ENCODE data around the gene MYO5A. TPM values are rescaled to one million over a fixed set of nuclear protein-coding genes. Genes with fewer than 3 reads are reported as not detected.

The MYO5A gene
- total RNA-seq, 1 experiment from 2014 or later, result 61.1 TPM

DNA sequence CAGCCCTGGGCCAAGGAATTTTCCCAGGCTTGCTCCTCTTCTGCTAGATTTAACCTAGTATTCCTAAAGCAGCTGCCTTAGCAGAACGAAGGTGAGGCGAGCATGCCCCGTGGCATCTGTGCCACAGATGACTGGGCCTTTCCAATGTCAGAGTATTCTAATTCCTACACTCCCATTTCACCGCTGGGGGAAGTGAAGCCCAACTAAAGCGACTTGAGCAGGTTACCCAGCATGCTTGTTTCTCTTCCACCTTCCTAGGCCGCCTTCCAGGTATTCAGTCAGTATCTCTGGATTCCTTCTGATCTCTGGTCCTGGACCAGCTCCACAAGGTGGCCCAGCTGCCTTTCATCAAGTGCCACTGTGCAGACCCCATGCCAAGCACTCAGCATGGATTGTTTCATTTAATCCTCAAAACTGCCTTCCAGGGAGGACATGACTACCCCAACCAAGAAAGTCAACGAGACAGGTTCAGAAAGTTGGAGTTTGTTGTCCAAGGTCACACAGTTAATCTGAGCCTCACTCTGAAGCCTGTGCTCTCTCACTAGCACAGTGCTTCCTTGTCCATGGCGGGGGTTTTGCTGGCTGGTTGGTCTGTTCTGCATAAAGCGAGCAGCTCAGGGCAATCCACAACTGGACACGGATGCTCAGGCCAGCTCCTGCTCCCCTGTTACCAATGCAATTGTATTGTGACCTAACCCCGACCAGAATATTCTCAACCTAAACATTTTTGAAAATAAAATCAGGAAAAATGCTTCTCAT is 248.2 kb downstream of the MYO5A start:
- ChIA-PET POLR2A (no interaction called here), CTCF (interaction anchor here (0.7 kb wide), 1 partner anchor 24 kb away, joined by 3 read pairs; no protein-coding TSS in a partner anchor)
- Histone ChIP-seq H3K9me3 (ENCODE audit: control insufficient read depth, insufficient read depth, low read depth, low read length) (no peaks in the 10 kb centered on the region), H3K36me3 (ENCODE audit: control insufficient read depth, insufficient read depth, low read length) (no peaks in the 10 kb centered on the region), H3K4me1 (ENCODE audit: control insufficient read depth, insufficient read depth, low read length) (peaks cover 4% of the 10 kb centered on the region; the same call in 1 of the 2 replicates), H3K27me3 (ENCODE audit: control insufficient read depth, insufficient read depth, low read length) (no peaks in the 10 kb centered on the region), H3K27ac (ENCODE audit: low read length) (no peak overlapping the region), H3K4me3 (ENCODE audit: low read depth in 2 of 2, low read length in 2 of 2) (no peak overlapping the region)
- no peak for ATAC-seq
- TF ChIP-seq POLR2AphosphoS5 (IDR thresholded peaks at IDR 0.05; ENCODE audit: low read depth, low read length) (no peak), TCF7L2 (IDR thresholded peaks at IDR 0.05; ENCODE audit: low read depth, low read length) (no peak)
- TF ChIP-seq, protein P1, sequence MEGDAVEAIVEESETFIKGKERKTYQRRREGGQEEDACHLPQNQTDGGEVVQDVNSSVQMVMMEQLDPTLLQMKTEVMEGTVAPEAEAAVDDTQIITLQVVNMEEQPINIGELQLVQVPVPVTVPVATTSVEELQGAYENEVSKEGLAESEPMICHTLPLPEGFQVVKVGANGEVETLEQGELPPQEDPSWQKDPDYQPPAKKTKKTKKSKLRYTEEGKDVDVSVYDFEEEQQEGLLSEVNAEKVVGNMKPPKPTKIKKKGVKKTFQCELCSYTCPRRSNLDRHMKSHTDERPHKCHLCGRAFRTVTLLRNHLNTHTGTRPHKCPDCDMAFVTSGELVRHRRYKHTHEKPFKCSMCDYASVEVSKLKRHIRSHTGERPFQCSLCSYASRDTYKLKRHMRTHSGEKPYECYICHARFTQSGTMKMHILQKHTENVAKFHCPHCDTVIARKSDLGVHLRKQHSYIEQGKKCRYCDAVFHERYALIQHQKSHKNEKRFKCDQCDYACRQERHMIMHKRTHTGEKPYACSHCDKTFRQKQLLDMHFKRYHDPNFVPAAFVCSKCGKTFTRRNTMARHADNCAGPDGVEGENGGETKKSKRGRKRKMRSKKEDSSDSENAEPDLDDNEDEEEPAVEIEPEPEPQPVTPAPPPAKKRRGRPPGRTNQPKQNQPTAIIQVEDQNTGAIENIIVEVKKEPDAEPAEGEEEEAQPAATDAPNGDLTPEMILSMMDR (IDR thresholded peaks at IDR 0.05), result no peak
- TF ChIP-seq, protein P2, sequence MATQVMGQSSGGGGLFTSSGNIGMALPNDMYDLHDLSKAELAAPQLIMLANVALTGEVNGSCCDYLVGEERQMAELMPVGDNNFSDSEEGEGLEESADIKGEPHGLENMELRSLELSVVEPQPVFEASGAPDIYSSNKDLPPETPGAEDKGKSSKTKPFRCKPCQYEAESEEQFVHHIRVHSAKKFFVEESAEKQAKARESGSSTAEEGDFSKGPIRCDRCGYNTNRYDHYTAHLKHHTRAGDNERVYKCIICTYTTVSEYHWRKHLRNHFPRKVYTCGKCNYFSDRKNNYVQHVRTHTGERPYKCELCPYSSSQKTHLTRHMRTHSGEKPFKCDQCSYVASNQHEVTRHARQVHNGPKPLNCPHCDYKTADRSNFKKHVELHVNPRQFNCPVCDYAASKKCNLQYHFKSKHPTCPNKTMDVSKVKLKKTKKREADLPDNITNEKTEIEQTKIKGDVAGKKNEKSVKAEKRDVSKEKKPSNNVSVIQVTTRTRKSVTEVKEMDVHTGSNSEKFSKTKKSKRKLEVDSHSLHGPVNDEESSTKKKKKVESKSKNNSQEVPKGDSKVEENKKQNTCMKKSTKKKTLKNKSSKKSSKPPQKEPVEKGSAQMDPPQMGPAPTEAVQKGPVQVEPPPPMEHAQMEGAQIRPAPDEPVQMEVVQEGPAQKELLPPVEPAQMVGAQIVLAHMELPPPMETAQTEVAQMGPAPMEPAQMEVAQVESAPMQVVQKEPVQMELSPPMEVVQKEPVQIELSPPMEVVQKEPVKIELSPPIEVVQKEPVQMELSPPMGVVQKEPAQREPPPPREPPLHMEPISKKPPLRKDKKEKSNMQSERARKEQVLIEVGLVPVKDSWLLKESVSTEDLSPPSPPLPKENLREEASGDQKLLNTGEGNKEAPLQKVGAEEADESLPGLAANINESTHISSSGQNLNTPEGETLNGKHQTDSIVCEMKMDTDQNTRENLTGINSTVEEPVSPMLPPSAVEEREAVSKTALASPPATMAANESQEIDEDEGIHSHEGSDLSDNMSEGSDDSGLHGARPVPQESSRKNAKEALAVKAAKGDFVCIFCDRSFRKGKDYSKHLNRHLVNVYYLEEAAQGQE (IDR thresholded peaks at IDR 0.05; ENCODE audit: insufficient read depth in 1 of 2, low read depth in 2 of 2, low read length in 1 of 2), result no peak
- in situ Hi-C loops (cut with HindIII; ENCODE audit: low pct_unique_long_range_greater_than_20kb, low sequenced_read_pairs) (no loop called here), intact Hi-C loops (cut with micrococcal nuclease; ENCODE audit: unreplicated experiment) (no loop called here)
- no peak for DNase-seq (ENCODE audit: low read depth, low spot score)
- no TSS peak for BruUV-seq (replicated peaks)

DNA sequence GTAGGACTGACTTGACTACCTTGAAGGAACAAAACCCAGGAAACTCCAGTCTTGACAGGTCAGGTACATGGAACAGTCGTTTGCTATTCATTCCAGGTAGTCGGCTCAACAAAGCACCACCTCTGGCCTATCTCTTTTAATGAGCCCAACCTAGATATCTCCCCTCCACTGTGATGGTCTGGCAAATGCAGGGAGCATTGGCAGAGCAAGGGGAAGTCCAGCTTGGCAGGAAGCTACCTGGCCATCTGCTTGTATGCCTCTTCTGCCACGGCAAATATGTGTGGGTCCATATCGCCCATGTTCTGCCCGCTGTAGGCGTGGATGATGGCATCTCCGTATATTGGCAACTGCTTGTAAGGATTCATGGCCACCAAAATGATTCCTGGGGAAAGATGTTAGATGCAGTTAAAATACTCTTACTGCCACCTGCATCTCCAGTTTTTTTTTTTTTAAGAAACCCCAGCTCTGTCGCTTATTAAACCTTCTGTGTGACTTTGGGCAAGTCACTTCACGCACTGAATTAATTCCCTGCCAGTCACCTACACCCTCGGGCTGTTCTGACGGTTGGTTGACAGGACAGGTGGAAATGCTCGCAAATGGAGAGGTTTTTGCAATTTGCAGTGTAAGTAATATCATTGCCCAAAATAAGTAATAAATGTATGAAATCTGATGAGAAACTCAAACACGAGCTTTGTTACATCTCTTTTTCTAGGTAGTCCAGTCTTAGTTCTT is 249.9 kb downstream of the MYO5A start:
- in situ Hi-C loops (cut with HindIII; ENCODE audit: low pct_unique_long_range_greater_than_20kb, low sequenced_read_pairs), result no loop called here
- no peaks in the 10 kb centered on the region for H3K27me3 ChIP-seq (ENCODE audit: control insufficient read depth, insufficient read depth, low read length)
- no peaks in the 10 kb centered on the region for H3K36me3 ChIP-seq (ENCODE audit: control insufficient read depth, insufficient read depth, low read length)
- DNase-seq (ENCODE audit: low read depth, low spot score) (no peak), ATAC-seq (no peak)
- no TSS peak for BruUV-seq (replicated peaks)
- H3K27ac ChIP-seq (ENCODE audit: low read length), result no peak overlapping the region
- H3K4me1 ChIP-seq (ENCODE audit: control insufficient read depth, insufficient read depth, low read length), result peaks cover 4% of the 10 kb centered on the region; the same call in 1 of the 2 replicates
- no peak for TF ChIP-seq SIN3A (IDR thresholded peaks at IDR 0.05; ENCODE audit: borderline replicate concordance, insufficient read depth, low read depth, low read length)
- no peak for TF ChIP-seq TCF7L2 (IDR thresholded peaks at IDR 0.05; ENCODE audit: low read depth, low read length)
- TF ChIP-seq, protein P1 (IDR thresholded peaks at IDR 0.05), result no peak
- TF ChIP-seq POLR2AphosphoS5 (IDR thresholded peaks at IDR 0.05; ENCODE audit: low read depth, low read length), result no peak
- TF ChIP-seq, protein P2 (IDR thresholded peaks at IDR 0.05; ENCODE audit: insufficient read depth in 1 of 2, low read depth in 2 of 2, low read length in 1 of 2), result no peak
- H3K4me3 ChIP-seq (ENCODE audit: low read depth in 2 of 2, low read length in 2 of 2), result no peak overlapping the region
- intact Hi-C loops (cut with micrococcal nuclease; ENCODE audit: unreplicated experiment), result no loop called here
- ChIA-PET CTCF (no interaction called here), POLR2A (no interaction called here)
- H3K9me3 ChIP-seq (ENCODE audit: control insufficient read depth, insufficient read depth, low read depth, low read length), result no peaks in the 10 kb centered on the region
